RWPE1 (cell line): ENCODE results near the gene TEN1.

ENCODE experiments used
- CTCF ChIA-PET: fragments of 350-600 bp; sonication (Branson Sonifier 250); formaldehyde crosslinking; extraction: SDS; loops from one replicate; lab custom pipeline; 2021; lab: Yijun Ruan, JAX
- POLR2A ChIA-PET: fragments of 400-600 bp; formaldehyde crosslinking; extraction: SDS; loops from one replicate; lab custom pipeline; 2020; ENCODE audit warnings: antibody characterized with exemption; ENCODE audit not compliant: low non-redundant PET; lab: Yijun Ruan, JAX
- DNase-seq: peaks from one replicate; pipeline ENCODE4 v3.0.0; 2012; ENCODE audit warnings: low spot score
- H3K27ac ChIP-seq: fragments of 450-650 bp; 2 replicates; pipeline ENCODE4 v1.5.1; 2017
- TF ChIP-seq, protein P1 (sequence below): fragments of 450-650 bp; conservative IDR thresholded peaks from 2 replicates; pipeline ENCODE4 v1.5.1; 2017; ENCODE audit warnings: low read depth, mild to moderate bottlenecking

Gene TEN1

DNA sequence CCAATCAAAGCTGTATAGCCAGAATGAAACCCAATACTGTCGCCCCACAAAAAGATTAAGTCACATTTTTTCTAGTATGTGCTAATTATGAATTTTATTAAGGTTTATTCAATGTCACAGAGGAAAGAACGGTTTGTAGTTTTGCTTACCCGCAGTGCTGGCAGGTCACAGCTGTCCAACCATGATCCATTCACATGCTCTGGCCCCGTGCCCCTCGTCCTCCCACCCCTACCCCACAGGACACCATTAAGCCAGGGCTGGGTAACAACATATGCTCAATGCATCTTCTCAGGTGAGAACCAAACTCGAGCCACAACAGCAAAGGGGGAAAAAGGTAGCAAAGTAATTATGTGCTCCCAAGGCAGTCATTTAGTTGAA, 37.6 kb upstream of the TEN1 start:
- H3K27ac ChIP-seq, result peak overlapping the region; percentile 73
- POLR2A ChIA-PET, result interaction anchor here (1.4 kb wide), 1 partner anchor 15 kb away, joined by 4 read pairs; no protein-coding TSS in a partner anchor
- DNase-seq, result no peak
- TF ChIP-seq, protein P1, sequence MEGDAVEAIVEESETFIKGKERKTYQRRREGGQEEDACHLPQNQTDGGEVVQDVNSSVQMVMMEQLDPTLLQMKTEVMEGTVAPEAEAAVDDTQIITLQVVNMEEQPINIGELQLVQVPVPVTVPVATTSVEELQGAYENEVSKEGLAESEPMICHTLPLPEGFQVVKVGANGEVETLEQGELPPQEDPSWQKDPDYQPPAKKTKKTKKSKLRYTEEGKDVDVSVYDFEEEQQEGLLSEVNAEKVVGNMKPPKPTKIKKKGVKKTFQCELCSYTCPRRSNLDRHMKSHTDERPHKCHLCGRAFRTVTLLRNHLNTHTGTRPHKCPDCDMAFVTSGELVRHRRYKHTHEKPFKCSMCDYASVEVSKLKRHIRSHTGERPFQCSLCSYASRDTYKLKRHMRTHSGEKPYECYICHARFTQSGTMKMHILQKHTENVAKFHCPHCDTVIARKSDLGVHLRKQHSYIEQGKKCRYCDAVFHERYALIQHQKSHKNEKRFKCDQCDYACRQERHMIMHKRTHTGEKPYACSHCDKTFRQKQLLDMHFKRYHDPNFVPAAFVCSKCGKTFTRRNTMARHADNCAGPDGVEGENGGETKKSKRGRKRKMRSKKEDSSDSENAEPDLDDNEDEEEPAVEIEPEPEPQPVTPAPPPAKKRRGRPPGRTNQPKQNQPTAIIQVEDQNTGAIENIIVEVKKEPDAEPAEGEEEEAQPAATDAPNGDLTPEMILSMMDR, result no peak
- CTCF ChIA-PET, result interaction anchor here (0.6 to 1.2 kb wide), 3 partner anchors 14 to 194 kb away, joined by 3 to 4 read pairs (median 4); no protein-coding TSS in a partner anchor

DNA sequence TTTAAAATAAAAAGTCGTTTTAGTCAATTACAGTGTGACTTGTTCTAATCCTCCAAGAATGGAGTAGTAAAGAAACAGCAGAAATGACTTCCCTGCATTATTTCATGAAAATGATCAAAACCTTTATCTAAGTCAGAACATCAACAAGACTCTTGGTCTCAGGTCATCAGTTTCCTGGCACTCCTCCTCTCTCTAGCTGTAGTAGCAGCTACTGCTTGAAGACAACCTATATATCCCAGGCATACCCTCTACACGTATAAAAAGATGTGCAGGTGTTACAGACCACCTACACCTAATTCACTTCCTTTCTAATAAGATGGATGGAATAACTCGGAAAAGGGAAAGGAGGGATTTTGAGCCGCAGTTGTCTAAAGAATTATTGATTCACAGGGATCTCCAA, 36.6 kb upstream of the TEN1 start:
- H3K27ac ChIP-seq, result no peak overlapping the region
- ChIA-PET POLR2A (no interaction called here), CTCF (no interaction called here)
- no peak for DNase-seq
- TF ChIP-seq, protein P1, result no peak

- CTCF ChIA-PET, result interaction anchor here (0.5 kb wide), 1 partner anchor 15 kb away, joined by 3 read pairs; no protein-coding TSS in a partner anchor
- no peak for DNase-seq
- no peak overlapping the region for H3K27ac ChIP-seq
- POLR2A ChIA-PET, result no interaction called here
- TF ChIP-seq, protein P1, result no peak
Observed at GRCh38 chr17:75943491-75943890, 35.5 kb upstream of the TEN1 start.

DNA sequence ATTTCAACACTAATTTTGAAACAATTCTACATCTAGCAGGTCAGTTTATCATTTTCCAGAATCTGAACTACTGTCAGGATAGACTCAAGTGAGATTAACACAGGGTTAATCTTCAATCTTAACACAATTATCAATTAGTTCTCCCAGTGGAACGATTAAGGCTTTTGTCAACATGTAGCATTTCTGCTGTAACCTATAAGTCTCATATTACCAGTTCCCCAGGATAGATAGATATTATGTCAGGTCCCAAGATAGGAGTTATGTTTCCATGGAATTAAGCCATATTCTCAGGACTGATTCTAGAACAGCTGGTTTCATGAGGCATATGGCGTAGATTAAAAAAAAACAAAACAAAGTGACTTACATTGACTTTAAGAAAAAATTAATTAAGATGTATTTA, 33.8 kb upstream of the TEN1 start:
- DNase-seq, result no peak
- ChIA-PET CTCF (interaction anchor here (0.7 kb wide), 1 partner anchor 470 kb away, joined by 3 read pairs; no protein-coding TSS in a partner anchor), POLR2A (no interaction called here)
- TF ChIP-seq, protein P1, result no peak
- H3K27ac ChIP-seq, result no peak overlapping the region

DNA sequence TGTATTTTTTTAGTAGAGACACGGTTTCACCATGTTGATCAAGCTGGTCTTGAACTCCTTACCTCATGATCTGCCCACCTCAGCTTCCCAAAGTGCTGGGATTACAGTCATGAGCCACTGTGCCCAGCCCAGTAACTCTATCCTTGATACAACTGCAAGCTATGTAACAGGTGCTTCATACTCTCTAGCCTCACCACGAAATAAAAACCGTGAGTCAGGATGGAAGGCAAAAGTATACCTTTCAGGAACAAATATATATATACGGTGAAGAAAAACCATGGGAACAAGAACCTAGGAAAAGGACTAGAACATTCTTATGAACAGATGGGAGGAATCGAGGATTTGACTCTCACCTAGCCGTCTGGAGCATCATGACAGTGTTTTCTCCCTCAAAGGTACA, 28.6 kb upstream of the TEN1 start:
- TF ChIP-seq, protein P1, result no peak
- POLR2A ChIA-PET, result no interaction called here
- H3K27ac ChIP-seq, result no peak overlapping the region
- no peak for DNase-seq
- CTCF ChIA-PET, result no interaction called here

DNA sequence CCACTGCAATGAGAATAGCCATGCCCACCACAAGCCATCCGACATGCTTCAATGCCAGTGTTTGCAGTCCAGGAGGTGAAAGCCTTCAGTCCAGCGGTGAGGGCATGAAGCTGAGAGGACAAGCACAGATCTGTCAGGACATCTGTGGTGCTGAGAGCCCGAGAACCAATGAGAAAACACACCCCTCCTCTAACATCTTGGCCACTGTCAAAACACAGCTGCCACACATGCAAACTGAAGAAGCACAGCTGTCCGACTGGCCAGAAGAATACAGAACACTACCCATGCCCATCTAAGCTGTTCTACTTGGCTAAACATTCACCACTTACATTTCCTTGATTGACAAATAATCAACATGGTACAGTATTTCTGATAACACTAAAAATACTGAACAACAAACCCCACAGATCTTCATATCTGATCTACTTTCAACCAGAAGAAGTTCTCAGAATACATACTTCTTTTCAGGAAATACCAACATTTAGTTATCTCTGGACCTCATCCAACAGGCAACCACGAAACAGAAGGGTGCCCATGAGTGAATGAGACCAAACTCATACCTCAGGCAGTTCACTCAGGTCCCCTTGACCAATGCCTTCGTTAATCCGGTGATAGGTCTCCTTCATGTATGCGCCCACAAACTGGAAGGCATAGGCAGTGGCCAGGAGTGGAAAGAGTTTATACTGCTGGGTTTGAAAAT, 28.0 kb upstream of the TEN1 start:
- DNase-seq, result no peak
- H3K27ac ChIP-seq, result no peak overlapping the region
- ChIA-PET POLR2A (interaction anchor here (0.6 kb wide), 1 partner anchor 123 kb away, joined by 4 read pairs; the partner anchor contains the start of gene GALR2), CTCF (no interaction called here)
- TF ChIP-seq, protein P1, result no peak
